HL-60 (cell line): ENCODE results near the gene PLD2.

Experiments
- POLR2AphosphoS5 ChIP-seq: IDR thresholded peaks from 2 replicates; pipeline ENCODE4 v1.6.1; 2012; ENCODE audit warnings: low read depth
- SPI1 ChIP-seq: IDR thresholded peaks from 2 replicates; pipeline ENCODE4 v1.6.1; 2012; ENCODE audit warnings: low read depth, mild to moderate bottlenecking, borderline replicate concordance
- TF ChIP-seq, protein P1 (sequence below): IDR thresholded peaks from one replicate; pipeline ENCODE4 v1.5.1; 2011; ENCODE audit warnings: low read length, control low read depth, inconsistent platforms; ENCODE audit not compliant: insufficient read depth
- TF ChIP-seq, protein P2 (sequence below): IDR thresholded peaks from 2 replicates; pipeline ENCODE4 v1.6.1; 2012; ENCODE audit warnings: low read depth; ENCODE audit not compliant: insufficient replicate concordance

- TF ChIP-seq, protein P1, sequence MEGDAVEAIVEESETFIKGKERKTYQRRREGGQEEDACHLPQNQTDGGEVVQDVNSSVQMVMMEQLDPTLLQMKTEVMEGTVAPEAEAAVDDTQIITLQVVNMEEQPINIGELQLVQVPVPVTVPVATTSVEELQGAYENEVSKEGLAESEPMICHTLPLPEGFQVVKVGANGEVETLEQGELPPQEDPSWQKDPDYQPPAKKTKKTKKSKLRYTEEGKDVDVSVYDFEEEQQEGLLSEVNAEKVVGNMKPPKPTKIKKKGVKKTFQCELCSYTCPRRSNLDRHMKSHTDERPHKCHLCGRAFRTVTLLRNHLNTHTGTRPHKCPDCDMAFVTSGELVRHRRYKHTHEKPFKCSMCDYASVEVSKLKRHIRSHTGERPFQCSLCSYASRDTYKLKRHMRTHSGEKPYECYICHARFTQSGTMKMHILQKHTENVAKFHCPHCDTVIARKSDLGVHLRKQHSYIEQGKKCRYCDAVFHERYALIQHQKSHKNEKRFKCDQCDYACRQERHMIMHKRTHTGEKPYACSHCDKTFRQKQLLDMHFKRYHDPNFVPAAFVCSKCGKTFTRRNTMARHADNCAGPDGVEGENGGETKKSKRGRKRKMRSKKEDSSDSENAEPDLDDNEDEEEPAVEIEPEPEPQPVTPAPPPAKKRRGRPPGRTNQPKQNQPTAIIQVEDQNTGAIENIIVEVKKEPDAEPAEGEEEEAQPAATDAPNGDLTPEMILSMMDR, result no peak
- TF ChIP-seq POLR2AphosphoS5, result no peak
- TF ChIP-seq, protein P2, sequence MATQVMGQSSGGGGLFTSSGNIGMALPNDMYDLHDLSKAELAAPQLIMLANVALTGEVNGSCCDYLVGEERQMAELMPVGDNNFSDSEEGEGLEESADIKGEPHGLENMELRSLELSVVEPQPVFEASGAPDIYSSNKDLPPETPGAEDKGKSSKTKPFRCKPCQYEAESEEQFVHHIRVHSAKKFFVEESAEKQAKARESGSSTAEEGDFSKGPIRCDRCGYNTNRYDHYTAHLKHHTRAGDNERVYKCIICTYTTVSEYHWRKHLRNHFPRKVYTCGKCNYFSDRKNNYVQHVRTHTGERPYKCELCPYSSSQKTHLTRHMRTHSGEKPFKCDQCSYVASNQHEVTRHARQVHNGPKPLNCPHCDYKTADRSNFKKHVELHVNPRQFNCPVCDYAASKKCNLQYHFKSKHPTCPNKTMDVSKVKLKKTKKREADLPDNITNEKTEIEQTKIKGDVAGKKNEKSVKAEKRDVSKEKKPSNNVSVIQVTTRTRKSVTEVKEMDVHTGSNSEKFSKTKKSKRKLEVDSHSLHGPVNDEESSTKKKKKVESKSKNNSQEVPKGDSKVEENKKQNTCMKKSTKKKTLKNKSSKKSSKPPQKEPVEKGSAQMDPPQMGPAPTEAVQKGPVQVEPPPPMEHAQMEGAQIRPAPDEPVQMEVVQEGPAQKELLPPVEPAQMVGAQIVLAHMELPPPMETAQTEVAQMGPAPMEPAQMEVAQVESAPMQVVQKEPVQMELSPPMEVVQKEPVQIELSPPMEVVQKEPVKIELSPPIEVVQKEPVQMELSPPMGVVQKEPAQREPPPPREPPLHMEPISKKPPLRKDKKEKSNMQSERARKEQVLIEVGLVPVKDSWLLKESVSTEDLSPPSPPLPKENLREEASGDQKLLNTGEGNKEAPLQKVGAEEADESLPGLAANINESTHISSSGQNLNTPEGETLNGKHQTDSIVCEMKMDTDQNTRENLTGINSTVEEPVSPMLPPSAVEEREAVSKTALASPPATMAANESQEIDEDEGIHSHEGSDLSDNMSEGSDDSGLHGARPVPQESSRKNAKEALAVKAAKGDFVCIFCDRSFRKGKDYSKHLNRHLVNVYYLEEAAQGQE, result no peak
- TF ChIP-seq SPI1, result no peak
Measured at GRCh38 chr17:4812690-4813089, 5.7 kb downstream of the PLD2 start.
